ENCODE data around the gene THADA.

THADA gene

DNA sequence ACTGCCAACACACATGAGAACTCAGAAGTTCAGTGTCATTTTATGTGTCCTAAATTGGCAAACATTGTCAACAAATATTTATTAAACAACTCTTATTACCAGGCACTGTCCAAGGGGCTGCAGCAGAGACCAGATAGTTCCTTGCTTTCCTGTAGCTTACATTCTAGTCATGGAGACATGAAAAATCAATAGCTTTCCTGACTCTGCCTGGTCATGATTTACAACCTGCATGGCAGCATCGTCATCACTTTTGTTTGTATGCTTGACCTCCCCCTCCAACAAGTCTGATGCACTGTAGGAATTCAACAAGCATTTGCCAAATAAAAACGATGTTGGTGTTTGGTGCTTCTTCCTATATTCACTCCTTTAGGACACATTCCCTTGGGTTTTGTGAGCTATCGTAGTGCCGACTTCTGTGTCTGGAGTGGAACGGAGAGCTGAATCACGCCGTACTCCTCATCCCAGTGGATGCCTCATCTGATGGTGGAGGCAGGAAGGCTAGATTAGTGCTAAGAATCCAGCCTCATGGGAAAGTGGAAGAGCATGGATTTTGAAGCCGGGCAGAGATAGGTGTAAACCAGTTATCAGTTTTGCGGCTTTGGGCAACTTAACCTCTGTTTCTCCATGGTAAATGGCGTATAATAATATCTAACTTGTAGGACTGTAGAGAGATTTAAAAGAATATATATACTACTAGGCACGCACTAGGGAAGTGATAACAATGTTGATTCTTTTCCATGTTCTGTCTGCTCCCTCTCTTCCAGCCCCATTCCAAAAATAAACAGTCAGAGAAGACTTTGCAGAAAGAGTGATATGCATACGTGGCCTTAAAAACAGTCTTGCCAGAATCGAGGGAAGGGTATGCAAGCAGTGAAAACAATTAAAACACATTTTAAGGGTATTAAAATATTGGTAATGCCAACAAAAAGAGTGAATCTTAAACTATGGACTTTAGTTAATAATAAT lies 249.0 kb downstream of the THADA start:
- DNase-seq (ENCODE audit: insufficient read length, low spot score) (no peak), FAIRE-seq (no peak)
- no peak for TF ChIP-seq CTCF (IDR thresholded peaks at IDR 0.05; ENCODE audit: insufficient read depth, missing control alignments)

- FAIRE-seq (no peak), DNase-seq (ENCODE audit: insufficient read length, low spot score) (no peak)
- no peak for TF ChIP-seq CTCF (IDR thresholded peaks at IDR 0.05; ENCODE audit: insufficient read depth, missing control alignments)
These were observed 250.0 kb downstream of the THADA start for GRCh38 chr2:43345872-43346271.

DNA sequence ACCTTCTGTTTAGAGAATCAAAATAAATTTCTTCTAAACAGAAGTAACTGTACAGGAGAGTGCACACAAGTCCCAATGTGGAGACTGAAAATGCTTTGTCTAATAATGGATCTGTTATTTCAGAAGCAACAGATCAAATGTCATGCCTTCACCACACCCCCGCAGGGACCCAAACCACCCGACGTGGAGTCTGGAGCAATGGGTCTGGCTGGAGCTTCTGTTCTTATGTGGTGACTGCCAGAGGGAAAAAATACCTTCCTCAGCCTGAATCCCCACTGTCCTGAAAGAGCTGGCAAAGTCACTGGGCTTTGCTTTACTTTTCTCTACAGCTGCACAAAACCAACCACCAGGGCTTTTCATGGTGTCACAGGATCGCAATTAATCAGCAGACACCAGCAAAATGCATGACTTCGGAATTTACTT lies 250.4 kb downstream of the THADA start:
- FAIRE-seq: no peak
- TF ChIP-seq CTCF (IDR thresholded peaks at IDR 0.05; ENCODE audit: insufficient read depth, missing control alignments): no peak
- DNase-seq (ENCODE audit: insufficient read length, low spot score): no peak

GRCh38 chr2:43344868-43345373 lies 250.9 kb downstream of the THADA start:
- FAIRE-seq (no peak), DNase-seq (ENCODE audit: insufficient read length, low spot score) (no peak)
- TF ChIP-seq CTCF (IDR thresholded peaks at IDR 0.05; ENCODE audit: insufficient read depth, missing control alignments): no peak

- TF ChIP-seq CTCF (IDR thresholded peaks at IDR 0.05; ENCODE audit: insufficient read depth, missing control alignments): no peak
- FAIRE-seq (no peak), DNase-seq (ENCODE audit: insufficient read length, low spot score) (no peak)
These were observed 252.1 kb downstream of the THADA start for GRCh38 chr2:43343573-43344304.

DNA sequence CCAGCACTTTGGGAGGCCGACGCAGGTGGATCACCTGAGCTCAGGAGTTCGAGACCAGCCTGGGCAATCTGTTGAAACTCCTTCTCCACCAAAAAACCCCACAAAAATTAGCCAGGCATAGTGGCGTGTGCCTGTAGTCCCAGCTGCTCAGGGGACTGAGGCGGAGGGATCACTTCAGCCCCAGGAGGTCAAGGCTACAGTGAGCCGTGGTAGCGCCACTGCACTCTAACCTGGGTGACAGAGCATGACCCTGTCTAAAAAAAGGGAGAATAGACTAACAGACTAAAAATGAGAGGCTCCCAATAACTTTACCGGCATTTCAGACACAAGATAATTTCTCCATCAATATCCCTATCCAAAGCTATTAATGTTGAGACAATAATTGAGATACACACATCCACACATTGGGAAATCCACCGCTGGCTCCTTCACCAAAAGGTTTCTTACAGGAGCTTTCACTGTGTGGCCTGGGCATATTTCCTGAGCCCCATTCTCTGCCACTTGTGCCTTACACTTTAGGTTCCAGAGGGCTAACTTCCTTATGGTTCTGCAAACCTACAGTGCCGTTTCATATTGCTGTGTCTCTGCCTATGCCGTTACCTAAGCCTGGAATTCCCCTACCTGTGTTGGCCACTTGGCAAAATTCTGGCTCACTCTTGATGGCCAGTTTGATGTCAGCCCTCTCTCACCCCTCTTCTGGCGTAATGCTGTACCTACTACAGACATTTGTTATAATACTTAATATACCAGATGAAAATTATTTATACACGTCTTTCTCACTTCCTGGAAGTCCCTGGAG lies 253.7 kb downstream of the THADA start:
- no peak for FAIRE-seq
- no peak for TF ChIP-seq CTCF (IDR thresholded peaks at IDR 0.05; ENCODE audit: insufficient read depth, missing control alignments)
- DNase-seq (ENCODE audit: insufficient read length, low spot score): no peak

Measured in D721Med (cell line).